GM21528 (cell line): Measurements from ENCODE around the gene CMC1.
"Not testable (repeated sequence)": the region's sequence is repeated elsewhere in the genome, so short reads cannot be mapped to it uniquely, and the experiment has no call there.

Experiments
- ATAC-seq: cut with Tn5 transposase; IDR thresholded peaks from one replicate; pipeline ENCODE4 v1.9.1; 2021; ENCODE audit warnings: mild to moderate bottlenecking, moderate library complexity; ENCODE audit not compliant: unreplicated experiment, low FRiP score

The CMC1 gene

DNA sequence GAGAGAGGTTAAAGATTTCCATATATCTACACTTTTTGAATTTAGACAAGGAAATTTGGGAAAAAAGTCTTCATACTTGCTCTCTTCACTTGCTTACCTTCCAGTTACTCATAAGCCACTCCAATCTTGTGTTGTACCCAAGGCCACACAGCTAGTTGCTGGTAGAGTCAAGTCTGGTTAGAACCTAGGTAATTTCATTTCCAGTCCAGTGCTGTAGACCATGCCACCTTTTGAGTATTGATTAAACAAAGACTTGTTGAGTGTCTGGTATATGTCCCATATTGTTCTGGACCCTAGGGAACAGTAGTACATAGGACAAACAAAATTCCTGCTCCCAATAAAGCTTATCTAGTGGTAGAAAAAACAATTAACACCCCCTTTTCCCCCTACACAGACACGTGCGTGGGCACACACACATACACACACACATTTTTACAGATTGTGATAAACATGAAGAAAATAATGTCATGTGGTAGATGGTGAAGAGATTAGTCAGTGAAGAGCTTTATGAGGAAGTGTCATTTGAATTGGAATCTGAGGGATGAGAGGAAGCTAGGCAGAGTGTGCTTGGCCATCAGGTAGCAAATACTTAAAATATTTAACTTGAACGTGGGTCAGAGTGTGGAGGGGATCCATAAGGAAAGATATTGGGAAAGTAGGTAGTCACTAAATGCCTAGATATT, 2.1 kb downstream of the CMC1 start:
- no peak for ATAC-seq

DNA sequence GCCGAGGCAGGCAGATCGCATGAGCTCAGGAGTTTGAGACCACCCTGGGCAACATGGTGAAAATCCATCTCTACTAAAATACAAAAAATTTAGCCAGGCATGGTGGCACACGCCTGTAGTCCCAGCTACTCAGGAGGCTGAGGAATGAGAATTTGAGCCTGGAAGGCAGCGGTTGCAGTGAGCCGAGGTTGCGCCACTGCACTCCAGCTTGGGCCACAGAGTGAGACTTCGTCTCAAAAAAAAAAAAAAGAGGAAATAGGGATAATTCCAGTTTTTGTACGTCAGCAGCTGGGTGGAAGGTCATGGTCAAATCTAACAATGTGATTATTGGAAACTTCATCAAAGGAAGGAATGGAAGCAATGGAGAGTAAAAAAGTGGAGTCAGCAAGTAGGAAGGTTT, 3.1 kb downstream of the CMC1 start:
- no peak for ATAC-seq

DNA sequence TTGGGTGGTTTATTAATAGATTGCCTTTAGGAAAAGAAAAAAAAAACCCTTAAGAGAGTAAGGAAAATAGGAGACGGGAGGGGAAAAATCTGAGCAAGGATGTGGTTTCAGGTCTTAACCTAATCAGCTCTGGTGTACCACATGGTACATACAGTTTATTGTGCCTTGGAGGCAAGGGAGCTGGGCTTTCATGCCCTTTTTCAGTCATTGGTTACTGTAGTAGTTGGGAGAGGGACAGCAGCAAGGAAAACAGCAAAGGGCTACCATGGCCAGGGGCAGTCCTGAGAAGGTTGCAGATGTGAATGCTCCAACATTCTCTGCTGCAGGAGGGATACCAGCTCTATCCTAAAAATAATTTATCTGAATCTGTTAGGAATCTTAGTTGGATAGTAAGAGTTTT, 5.9 kb downstream of the CMC1 start:
- no peak for ATAC-seq

DNA sequence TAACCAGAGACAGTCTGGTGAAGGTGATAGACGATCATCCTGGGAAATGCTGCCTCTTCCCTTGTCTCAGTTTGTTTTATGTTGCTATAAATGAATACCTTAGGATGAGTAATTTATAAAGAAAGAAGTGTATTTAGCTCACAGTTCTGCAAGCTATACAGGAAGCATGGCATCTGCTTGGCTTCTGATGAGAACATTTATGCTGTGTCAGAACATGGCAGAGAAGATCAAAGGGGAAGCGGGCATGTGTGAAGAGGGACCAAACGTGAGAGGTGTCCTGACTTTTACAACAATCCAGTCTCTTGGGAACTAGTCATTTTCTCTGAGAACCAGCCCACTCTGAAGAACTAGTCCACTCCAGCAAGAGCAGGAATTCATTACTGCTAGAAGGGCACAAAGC, 9.6 kb downstream of the CMC1 start:
- ATAC-seq, result no peak

DNA sequence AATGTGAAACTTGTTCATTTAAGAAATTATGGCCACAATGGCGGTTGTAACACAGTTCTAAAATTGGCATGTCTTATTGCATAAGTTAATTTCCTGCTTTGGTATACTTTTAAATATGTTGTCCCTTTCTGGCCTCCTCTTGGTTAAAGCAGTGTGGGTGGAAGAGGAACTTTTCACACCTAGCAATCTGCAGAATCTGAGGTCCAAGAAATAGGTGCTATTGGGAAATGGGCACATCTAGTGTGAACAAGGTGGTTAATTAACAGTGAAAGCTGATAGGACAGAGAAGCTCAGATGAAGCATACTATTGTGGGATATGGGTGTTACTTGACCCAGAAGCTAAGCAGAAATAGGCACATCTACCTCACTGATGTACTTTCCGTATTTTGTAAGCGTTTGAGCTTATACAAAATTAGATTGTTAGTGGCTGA, 10.6 kb downstream of the CMC1 start:
- no peak for ATAC-seq

DNA sequence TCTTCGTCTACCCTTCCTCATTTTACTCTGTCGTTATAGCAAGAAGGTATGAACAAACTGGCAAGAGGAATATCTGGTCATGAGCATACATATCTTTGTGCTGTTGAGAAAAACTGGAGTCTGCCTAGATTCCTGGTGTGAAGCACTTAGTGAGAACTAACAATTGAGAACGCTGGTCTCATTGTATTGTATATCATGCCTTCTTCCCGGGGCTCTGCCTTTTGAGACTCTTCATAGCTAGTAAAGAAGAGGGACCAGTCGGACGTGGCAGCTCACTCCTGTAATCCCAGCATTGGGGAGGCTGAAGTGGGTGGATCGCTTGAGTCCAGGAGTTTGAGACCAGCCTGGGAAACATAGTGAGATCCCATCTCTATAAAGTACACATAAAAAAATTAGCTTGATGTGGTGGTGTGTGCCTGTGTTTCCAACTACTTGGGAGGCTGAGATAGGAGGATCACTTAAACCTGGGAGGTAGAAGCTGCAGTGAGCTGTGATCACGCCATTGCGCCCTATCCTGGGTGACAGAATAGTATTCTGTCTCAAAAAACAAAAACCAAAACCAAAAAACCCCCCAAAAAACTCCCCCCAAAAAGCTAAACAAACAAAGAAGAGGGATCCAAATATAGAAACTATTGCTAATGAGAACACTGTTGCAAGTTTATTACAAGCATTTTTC, 11.8 kb downstream of the CMC1 start:
- ATAC-seq, result no peak

DNA sequence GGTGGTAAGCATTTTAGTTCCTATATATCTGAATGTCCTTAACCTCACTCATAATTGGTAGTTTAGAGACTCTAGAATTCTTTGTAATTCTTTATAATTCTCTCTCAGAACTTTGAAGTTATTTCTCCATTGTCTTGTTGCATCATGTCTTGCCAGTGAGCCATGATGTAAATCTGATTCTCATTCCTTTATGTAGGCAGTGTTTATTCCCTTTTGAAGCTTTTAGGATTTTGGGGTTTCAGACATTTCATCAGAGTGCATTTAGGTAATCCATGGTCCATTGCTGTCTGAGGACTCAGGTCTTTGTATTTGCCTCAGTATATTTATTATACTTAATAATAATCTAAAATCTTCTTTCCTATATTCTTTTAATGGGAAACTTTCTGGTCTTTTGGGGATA, 20.6 kb downstream of the CMC1 start:
- ATAC-seq, result no peak

DNA sequence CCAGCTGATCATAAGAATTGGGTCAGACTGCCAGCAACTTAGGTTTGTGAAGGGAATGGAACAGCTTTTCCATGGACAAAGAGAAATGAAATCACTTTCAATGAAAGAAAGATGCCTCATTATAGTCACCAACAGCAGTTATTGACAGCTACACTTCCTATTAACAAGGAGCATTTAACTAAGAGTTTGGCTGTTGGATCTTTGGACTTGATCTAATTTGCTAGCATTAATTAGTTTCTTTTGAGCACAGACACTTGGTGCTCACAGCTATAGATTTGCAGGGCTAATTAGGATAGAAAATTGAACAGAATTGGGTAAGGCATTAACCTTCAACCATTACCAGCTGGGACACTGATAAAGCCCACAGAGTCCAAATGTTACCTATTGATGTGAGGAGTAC, 24.2 kb downstream of the CMC1 start:
- ATAC-seq, result no peak

DNA sequence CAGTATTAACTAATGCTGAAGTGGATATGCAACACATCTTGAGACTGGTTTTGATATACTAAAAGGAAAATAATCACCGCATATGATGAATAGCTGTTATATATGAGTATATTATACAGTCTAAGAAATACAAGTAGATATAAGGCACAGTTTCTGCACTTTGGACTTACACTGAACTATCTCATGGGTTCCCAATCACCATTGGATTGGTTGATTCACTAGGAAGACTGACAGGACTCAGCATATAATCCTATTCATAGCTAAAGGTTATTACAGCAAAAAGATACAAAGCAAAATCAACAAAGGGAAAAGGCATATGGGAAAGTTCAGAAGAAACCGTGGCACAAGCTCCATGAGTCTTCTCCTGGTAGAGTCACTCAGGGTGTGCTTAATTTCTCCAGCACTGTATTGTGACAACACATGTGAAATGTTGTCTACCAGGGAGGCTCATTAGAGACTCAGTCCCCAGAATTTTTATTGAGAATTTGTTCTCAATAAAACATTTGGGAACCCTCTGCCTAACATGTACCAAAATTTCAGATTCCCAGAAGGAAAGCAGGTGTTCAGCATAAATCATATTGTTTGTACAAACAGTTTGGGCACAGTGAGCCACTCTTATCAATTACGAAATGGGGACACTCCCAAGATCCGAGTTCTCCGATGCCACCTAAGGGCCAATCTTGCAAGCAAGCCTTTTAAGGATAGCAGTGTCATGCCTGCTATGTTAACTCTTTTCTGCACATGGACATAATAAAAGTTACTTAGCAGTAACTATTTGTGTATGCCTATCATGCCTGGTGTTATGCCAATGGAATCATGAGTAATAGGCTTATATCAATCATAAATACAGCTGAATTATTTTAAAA, 26.8 kb downstream of the CMC1 start:
- no peak for ATAC-seq

DNA sequence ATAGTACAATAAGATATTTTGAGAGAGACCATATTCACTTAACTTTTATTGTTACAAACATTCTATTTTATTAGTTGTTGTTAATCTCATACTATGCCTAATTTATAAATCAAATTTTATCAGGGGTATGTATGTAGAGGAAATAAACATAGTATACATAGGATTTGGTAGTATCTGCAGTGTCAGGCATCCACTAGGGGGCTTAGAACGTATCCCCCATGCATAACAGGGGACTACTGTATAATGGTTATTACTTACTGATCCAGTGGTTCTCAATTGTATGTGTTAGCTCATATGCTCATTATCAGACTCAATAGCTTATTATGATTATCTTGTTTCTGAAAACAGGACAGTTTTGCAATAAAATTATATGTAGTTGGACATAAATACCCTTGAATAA, 27.6 kb downstream of the CMC1 start:
- no peak for ATAC-seq

DNA sequence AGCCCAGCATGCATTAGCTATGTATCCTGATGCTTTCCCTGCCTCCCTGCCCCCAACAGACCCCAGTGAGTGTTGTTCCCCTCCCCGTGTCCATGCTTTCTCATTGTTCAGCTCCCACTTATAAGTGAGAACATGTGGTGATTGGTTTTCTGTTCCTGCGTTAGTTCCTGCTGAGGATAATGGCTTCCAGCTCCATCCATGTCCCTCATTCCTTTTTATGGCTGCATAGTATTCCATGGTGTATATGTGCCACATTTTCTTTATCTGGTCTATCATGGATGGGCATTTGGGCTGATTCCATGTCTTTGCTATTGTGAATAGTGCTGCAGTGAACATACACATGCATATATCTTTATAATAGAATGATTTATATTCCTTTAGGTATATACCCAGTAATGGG, 28.5 kb downstream of the CMC1 start:
- ATAC-seq, result not testable (repeated sequence)

DNA sequence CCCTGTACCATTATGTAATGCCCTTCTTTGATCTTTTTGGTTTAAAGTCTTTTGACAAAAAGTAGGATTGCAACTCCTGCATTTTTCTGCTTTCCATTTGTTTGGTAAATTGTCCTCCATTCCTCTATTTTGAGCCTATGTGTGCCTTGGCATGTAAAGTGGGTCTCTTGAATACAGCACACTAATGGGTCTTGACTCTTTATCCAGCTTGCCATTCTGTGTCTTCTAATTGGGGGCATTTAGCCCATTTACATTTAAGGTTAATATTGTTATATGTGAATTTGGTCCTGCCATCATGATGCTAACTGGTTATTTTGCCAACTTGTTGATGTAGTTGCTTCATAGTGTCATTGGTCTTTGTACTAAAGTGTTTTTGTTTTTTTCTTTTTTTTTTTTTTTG, 32.4 kb downstream of the CMC1 start:
- ATAC-seq, result no peak

DNA sequence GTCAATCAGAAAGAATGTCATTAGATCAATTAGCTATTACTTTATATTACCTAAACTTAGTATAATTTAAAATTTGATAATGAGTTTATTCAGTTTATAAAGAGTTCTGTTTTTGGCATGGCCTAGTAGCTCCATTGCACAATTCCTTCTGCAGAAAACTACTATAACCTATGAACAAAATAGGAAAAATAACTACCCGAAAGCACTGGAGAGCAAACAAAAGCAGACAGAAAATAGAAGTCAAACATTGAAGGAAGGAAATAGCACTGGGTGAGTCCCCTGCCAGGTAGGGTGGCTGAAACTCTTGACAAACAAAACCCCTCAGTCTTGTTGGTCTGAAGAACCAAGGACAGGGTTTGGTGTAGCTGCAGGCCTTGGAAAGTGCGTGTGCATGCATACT, 37.5 kb downstream of the CMC1 start:
- ATAC-seq, result no peak

DNA sequence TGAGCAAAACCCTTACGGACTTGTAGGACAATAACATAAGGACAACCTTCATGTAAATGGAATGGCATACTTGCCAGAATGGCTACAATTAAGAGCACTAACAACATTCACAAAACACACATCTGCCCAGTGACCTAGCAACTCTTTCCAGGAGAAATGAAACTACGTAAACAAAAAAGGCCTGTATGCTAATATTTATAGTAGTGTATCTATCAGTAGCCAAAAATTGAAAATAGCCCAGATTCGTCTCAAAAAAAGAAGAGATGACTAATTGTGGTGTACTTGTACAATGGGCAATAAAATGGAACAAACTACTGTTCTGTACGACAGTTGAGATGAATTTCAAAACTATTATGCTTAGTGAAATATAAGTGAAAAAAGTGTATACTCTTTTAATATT, 38.4 kb downstream of the CMC1 start:
- ATAC-seq, result no peak

DNA sequence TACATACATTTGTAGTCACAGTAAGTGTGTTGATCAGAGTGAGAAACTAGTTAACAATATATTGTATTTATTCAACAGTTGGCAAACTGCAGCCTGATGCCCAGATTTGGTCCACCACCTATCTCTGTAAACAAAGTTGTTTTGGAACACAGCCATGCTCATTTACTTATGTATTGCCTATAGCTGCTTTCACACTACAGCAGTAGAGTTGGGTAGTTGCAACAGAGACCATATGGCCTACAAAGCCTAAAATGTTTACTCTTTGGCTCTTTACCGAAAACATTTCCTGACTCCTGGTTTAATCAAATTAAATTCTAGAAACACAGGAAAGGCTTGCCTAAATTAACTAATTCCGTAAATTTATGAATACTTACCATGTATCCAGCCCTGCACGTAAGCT, 39.4 kb downstream of the CMC1 start:
- ATAC-seq, result no peak

DNA sequence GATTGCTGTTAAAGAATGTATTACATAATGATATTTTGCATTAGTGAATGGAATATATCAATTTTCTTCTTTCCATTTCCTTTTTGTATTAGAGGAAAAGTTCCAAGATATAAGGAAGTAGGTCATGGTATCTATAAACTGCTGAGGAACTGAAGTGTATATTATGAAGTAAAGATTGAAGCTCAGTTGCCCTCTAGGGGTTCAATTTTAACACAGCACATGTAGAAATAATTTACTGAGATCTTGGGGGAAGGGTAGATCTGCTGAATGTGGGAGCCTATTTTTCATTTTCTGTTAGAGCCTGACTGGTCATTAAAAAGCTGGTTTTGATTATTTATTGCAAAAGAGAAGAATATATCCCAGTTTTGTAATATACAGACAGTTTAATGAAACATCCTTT, 45.2 kb downstream of the CMC1 start:
- ATAC-seq, result peak; percentile 84

DNA sequence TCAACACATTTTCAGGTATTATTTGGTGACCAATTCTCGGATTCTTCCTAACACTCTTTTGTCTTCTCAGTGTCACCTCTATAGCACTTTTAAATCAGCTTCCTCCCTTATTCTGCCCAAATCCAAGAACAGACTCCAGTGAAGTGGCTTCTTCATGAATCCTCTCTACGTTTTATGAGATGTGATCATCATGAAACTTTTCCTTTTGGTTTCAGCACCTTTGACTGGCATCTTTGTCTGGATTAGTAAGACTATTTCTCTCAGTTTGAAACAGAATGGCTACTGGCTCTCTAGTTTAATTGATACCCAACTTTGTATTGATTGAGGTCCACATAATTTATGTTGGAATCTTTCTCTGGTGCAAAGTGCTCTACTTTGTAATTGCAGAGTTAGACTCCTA, 45.6 kb downstream of the CMC1 start:
- no peak for ATAC-seq

DNA sequence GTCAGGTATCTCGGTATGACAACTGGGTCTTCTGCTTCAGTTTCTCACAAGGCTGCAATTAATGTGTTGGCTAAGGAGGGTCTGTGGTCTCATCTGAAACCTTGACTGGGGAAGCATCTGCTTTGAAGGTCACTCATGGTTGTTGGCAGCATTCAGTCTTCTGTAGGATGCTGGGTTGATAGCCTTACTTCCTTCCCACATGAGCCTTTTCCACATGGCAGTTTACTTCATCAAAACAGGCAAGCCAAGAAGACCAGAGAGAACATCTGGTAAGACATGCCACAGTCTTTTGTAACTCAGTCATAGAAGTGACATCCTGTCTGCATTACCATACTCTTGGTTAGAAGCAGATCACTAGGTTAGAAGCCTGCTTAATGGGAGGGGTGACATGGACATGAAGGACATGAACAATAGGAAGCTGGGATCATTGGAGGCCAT, 49.5 kb downstream of the CMC1 start:
- no peak for ATAC-seq

DNA sequence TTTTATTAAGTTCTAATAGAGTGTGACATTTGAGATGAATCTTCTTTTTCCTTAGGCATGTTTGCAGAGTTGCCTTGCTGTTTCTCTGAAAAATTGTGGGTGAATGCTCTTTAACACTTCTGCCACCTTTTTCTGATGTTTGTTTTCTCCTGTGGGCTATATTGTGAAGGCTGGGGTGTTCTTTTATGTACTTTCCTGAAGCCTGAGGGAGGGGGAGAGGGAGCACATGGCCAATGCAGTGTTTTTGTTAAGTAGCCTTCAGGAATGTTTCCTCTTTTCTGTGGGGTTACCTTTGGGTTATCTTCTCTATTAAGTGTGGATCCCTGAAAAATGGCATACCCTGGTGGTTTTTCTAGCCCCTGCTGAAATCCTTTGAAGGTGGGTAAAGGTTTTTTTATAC, 50.2 kb downstream of the CMC1 start:
- no peak for ATAC-seq

DNA sequence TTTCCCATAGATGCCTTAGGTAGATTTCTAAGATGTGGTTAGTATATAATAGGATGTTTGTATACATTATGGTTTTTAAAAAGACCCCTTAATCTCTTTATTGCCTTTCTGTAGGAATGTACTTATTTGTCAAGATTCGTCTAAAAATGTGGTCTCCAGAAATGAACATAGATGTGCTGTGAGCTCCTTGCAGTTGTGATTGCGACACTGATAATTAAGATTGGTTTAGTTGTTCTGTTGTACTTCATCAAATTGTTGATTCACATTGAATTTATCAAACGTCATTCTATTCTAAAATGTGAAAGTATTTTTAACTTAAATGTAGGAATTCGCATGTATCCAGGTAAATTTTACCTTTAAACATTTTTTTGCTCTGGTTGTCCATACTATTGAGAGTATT, 51.2 kb downstream of the CMC1 start:
- ATAC-seq, result no peak

DNA sequence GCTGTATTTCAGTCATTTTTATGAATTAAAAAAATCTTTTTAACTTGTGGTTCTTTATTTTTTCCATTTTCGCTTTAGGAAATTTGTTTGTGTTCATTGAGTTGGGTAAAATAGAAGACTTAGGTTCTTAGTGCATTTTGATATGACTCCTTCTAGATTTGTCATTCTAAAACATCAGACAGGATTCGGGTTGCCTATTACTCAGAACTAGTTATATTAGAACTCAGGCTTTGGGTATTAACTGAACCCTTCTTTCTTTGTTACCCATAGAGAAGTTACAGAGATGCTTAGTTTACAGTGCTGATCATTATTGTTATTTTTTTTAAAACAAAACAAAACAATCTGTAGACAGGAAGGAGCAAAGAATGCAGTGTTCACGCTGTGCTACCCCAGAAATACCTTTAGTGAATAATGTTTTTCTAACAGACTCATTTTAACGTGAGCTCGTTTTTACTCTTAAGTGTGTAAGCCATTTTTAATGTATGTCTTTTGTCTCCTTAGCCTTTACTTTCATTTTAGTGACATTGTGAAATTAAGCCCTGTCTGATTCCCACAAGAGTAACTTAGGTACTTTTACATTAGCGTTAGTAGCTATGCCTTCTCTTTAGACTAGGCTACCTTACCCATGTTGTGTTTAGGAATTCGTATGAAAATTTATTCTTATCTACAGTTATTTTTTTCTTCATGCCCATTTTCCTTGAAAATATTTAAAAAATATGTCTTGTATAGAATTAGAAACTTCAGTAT, 53.4 kb downstream of the CMC1 start:
- no peak for ATAC-seq
